HG03045 (cell line): Measurements from ENCODE around the gene ROMO1.
"Not testable (repeated sequence)": the region's sequence is repeated elsewhere in the genome, so short reads cannot be mapped to it uniquely, and the experiment has no call there.

Experiments used
- ATAC-seq: cut with Tn5 transposase; IDR thresholded peaks from one replicate; pipeline ENCODE4 v1.9.1; 2021; ENCODE audit warnings: mild to moderate bottlenecking, moderate library complexity; ENCODE audit not compliant: unreplicated experiment

The ROMO1 gene

DNA sequence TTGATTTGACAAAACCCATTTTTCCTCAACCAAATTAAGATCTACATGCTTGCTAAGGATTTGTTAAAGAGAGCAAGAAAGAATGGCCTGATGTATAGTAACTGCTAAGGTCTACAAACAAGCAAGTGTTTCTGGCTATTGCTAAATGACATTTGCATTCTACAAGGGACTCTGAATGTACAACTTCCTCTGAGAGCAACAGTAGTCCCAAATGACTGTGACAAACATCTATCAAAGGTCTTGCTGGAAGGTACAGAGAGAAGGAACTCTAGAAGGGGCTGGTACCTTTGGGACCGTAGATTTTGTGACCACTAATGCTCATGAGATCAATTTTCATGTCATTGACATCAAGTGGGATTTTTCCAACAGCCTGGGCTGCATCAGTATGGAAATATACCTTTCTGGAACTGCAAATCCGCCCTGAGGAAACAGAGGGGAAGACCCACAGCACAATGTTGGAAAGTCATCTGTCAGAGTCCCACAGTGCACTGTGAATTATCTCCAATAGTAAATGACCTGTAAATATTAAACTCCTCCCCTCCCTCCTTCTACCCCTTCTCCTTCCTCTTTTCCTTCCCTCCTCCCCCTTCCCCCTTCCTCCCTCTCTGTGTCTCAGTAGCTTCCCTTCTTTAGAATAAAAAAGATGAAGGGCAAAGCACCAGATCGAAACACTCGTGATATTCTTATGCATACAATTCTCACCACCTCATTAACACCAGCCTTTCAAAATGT, 18.6 kb upstream of the ROMO1 start:
- ATAC-seq: no peak

DNA sequence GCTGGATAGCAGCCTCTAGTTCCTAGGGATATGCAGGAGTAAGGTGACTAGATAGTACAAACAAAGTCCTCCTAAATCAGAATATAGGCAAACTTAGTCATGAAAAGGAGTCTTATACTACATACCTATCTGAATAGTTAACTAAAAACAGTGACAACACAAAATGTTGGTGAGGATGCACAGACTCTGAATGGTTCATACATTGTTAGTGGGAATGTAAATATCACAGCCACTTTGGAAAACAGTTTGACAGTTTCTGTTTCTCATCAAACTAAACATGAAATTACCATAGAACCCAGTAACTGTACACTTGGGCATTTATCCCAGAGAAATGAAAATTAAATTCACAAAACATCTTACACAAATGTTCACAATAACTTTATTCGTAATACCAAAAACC, 17.2 kb upstream of the ROMO1 start:
- ATAC-seq: no peak

DNA sequence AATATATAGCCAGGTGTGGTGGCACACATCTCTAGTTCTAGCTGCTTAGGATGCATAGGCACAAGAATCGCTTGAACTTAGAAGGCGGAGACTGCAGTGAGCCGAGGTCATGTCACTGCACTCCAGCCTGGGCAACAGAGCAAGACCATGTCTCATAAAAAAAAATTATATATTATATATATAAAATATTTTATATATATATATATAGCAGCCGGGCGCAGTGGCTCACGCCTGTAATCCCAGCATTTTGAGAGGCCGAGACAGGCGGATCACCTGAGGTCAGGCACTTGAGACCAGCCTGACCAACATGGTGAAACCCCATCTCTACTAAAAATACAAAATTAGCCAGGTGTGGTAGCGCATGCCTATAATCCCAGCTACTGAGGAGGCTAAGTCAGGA, 13.8 kb upstream of the ROMO1 start:
- ATAC-seq: not testable (repeated sequence)

DNA sequence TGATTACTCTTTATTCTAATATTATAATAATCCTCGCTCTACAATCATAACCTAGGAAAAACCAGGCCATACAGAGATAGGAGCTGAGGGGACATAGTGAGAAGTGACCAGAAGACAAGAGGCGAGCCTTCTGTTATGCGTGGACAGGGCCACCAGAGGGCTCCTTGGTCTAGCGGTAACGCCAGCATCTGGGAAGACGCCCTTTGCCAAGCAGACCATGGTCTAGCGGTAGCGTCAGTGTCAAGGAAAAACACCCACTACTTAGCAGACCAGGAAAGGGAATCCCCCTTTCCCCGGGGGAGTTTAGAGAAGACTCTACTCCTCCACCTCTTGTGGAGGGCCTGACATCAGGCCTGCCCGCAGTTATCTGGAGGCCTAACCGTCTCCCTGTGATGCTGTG, 12.3 kb upstream of the ROMO1 start:
- ATAC-seq: not testable (repeated sequence)

DNA sequence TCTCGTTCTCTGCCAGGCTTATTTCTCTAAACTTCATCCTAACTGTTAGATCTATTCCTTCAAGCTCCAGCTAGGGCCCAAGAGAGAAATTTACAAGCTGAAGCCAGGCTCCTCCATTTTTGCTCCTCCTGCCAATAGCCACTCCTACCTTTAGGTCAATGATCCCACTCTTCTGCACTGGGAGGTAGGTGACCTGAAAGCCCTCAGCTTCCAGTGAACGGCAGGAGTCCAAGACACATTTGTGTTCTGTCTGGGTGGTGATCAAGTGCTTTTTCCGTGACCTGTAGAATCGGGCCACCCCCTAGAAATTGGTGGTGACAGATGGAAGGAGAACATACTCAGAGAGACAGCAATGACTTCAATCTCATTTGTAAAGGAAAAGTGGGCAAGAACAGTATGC, 8.9 kb upstream of the ROMO1 start:
- no peak for ATAC-seq

DNA sequence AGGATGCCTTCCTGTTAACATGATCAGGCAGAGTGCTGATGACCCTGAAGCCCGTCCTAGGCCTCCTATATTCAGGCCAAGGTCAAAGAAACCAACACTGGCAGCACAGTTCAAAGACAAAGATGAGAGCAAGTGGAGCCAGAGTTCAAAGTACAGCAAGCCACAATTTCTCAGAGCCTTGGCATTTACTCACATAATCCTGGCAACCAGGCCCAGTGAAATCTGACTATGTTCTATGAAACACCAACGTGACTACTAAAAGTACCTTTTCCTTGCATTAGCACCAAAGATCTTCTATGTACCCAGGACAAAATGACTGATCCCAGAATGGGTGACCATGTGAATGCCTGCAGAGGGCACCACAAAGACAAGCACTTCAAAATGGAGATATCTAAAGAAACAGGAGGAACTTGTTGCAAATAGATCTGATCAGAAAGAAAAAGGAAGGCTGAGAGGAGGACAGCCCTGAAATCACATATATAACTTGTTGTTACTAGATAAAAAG, 3.9 kb upstream of the ROMO1 start:
- no peak for ATAC-seq

DNA sequence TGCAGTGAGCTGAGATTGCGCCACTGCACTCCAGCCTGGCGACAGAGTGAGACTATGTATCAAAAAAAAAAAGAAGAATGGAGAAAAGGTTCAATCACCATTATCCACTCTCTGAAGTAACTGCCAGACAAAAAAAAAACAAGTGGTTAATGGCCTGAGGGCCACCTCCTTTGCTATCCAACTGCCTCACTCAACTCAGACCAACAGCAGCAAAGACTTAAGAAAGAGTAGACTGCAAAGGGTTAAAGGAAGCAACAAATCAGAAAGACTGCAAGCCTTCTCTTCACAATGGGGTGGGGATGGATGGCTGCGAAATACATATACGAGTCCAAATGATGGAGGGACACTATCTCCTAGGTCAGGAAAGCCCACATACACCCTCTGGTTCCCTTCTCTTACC, 3.2 kb upstream of the ROMO1 start:
- ATAC-seq: no peak

DNA sequence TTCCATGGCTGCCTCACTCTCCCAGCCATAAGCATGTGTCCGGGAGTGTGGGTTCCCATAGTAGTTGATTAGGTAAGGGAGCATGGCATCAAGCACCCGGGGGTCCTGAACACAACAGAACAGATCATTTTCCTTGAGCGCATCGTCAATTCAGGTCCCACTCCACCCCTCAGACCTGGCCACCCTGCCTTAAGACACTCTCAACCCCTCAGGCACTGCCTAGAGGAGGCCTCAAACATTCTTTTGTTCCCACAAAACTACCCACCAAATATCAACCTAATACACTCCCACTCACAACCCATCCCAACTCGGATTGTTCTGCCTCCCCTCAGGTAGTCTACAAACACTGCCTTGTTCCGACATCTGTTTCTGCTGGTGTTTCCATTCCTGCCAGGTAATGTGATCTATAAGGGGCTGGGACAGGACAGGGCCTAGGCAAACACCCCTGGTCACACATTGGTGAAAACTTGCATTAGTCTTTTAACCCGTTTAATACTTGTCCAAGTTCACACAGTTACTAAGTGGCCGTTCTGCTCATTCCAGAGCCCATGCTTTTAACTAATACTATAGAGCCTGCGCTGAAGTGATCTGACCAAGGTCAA, 1.4 kb upstream of the ROMO1 start:
- ATAC-seq: no peak

DNA sequence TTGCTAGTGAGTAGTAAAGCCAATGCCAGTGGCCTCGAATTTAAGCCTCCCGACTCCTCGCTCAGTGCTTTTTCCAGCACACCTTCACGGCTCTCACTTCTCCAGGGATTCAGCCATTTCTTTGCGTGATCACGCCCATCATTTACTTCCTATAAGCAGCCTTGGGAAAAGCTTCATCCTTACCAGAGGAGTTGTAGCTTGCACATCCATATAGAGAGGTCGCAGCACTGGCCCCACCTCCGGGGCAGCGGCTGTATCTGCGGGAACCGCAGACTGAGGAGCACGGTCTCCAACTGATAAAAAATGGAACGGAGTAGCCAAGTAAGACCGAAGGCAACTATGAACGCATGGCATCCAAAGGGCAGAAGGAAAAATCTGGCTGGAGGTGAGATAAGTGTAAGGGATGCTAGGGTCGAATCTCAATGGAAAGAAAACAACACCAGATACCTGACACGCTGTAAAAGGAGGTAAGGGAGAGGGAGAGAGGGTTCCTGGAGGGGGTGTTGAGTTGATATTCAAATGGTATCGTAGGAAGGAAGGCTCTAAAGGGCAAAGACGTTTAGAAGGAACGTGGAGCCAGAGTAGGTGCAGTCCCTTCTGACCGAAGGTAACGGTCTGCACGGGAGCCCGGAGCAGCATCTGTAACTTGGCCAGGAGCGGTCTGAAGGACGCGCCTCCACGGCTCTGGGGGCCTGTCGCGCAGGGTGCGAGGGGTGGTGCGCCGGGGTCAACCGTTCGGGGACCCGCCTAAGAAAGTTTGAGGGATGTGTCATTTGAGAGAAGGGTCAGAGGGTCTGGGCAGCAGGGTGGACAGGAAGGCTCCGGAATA, 693 bp upstream of the ROMO1 start:
- peak; percentile 27 for ATAC-seq

DNA sequence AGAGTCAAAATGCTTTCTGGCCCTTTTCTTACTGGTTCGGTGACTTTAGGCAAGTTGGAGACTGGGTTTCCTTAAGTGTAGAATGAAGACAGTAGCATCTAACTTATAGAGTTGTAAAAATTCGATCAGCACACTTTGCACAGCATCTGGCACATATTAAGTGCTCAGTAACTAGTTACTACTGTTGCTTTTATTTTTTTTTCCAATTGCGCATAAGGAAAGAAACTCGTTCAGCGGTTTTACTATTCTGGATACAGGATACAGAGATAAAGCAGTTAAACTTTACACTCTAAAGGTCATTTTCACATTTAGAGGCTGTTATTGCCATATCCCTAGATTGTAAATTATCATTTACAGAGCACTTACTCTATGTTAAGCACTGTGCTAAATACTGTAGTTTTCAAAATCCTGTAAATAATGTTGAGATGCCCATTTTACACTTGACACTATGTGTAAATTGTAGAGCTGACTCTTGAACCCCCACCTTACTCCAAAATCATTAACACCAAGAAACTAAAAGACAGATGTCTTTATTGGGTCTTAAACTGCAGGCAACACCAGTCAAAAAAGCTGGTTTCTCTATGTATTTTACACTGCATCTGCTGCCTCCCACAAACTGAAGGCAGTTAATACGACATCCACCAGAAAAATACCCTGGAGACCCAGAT, 886 bp downstream of the ROMO1 start:
- no peak for ATAC-seq

DNA sequence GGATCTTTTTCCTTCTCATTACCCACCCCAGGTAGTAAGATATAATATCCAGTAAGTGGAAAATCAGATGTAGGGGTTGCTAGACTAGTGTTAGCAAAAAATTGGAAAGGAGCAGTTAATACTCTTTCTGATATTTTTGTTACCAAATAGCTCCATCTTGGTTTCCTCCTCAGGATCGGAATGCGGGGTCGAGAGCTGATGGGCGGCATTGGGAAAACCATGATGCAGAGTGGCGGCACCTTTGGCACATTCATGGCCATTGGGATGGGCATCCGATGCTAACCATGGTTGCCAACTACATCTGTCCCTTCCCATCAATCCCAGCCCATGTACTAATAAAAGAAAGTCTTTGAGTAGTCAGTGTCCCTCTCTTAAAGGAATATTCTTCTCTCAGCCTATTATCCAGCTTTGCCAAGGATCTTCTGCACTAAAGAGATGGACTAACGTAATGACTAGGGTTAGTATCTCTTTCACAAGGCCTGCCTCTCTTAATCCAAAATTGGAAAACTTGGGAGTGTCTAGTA, 1.5 kb downstream of the ROMO1 start:
- ATAC-seq: no peak

DNA sequence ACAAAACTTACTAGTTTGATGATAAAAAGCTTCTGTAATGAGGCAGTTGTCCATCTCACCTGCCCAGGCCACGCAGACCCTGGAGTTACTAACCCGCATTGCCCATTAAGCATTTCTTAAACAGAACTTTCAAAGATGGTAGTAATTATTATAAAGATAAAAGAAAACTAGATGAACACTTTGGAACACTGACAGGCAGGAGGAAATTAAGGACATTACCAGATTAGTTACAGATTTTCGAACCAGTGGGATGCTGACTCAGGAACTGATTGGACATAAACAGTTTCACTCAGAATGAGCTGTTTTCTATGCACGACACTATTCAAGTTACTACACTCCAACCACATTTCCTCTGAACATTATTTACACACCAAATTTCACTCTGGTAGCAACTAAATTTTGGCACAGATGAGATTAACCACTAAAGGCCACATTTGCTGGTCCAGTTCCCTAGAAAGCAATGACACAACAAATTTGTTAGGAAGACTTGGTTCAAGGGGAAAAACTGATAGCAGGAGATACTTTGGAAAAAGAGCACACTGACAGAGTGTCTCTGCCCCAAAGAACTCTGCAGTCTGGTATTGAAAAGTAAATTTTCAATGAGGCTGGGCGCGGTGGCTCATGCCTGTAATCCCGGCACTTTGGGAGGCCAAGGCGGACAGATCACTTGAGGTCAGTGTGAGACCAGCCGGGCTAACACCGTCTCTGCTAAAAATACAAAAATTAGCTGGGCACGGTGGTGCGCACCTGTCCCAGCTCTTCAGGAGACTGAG, 3.0 kb downstream of the ROMO1 start:
- no peak for ATAC-seq

DNA sequence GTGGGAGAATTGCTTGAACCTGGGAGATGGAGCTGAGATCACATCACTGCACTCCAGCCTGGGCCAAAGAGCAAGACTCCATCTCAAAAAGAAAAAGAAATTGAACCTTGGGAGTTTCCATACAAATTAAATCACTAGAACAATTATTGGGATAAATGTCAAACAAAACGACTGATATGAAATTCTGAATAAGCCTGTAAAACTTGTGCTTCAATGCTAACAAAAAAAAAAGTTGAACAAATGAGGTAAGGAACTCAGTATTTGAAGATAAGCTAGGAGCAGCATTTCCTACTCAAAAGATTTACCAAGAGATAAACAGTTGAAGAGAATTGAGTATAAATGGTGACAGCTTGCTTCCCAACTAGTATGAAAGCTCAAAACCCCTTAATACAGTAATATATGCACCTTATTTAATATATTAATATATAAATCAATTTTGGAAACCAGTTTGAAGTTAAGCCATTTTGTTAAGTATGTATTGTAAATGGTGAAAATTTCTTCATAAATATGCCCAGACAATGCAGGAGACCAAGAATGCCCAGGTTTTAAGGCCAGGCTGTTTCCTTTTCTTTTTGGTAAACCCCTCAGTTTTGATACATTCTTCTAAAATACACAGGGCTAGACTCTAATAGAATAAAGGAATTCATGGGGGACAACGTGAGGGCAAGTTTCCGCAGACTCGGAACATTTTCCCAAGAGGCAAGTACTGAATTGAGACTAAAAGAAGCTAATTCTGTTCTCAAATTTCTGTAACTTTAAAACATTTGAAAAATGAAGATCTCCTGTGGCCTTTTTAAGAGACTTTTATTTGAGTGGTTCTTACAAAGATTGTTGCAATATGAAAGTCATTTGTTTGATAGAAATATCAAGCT, 3.9 kb downstream of the ROMO1 start:
- ATAC-seq: no peak

DNA sequence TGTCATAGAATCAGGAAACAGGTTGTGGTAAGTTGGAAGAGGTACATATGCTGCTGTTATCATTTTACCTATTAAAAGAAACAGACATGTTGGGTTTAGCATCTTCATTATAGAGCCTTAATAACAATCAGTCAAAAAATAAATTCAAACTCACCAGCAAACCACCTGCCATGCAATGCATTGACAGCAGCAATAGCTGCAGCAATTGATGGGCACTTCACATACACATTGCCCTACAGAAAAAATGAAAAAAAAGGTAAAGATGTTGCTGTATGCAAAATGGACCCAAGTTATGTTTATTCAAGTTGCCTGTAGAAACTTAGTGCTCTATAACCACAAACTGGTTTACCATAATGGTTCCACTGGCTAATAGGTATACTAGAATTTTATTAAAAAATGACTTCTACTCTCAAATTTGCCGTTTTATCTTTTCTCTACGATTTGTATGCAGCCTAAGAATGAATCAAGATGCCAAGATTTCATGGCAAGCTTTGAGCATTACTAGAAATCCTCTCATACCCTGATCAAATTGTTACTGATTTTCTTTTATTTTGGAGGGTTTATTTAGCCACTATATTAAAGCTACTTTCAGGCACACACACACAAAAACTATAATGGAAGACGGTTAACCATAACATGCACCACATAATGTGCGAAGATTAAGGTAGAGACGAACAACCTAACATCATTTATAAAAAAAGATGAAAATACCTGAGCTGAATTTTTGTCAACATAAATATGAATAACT, 5.5 kb downstream of the ROMO1 start:
- no peak for ATAC-seq

DNA sequence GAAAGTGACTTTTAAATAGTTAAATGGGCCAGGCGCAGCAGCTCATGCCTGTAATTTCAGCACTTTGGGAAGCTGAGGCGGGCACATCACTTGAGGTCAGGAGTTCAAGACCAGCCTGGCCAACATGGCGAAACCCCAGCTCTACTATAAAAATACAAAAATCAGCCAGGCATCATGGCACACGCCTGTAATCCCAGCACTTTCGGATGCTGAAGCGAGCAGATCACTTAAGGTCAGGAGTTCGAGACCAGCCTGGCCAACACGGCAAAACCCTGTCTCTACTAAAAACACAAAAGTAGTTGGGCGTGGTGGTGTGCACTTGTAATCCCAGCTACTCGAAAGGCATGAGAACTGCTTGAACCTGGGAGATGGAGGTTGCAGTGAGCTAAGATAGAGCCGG, 6.7 kb downstream of the ROMO1 start:
- not testable (repeated sequence) for ATAC-seq

DNA sequence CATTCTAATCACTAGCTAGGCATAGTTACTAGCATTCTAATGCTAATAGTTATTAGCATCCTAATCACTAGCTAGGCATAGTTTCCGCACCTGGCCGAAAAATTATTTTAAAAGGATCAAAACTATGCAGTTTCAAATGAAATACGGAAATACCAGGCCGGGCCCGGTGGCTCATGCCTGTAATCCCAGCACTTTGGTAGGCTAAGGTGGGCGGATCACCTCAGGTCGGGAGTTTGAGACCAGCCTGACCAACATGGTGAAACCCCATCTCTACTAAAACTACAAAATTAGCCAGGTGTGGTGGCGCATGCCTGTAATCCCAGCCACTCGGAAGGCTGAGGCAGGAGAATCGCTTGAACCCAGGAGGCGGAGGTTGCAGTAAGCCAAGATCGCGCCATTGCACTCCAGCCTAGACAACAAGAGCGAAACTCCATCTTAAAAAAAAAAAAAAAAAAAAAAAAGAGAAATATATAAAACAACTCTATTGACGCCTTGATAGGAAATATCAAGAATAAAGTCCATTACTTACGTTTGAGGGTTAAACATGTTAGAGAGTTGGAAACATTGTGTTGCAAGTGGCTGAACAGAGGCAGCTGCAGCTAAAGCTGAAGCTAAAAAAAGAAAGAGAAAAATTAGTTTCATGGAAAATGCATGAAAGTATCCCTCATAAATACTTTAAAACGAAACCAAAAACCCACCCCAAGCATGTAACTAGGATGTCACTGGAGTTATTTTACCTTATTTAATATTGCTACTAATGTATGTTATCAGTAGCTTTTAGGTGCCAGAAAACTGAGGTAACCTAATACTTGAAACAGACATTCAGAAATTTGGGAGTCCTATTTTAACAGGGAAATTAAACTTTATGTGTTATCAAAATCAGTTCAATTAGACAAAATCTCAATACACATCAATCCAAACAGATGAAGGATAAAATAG, 7.7 kb downstream of the ROMO1 start:
- not testable (repeated sequence) for ATAC-seq

DNA sequence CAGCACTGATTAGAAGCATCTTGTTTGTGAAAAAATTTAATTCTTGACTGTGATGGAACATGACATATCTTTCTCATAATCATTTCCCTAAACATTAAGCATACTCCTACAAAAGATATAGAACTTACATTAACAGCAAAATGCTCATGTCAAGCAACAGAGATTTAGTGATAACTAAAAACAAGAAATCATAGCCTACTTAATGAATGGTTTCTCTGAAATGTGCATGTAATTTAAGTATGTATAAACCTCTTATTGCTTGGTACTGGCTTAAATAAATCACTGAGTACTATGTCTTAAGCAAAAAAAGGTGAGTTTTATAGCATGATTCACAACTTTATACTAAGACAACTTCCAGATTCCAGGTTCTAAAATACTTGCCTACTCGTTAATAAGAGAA, 9.3 kb downstream of the ROMO1 start:
- ATAC-seq: no peak
